Measurements from ENCODE around the gene PTPRCAP.
"Not testable (repeated sequence)": the region's sequence is repeated elsewhere in the genome, so short reads cannot be mapped to it uniquely, and the experiment has no call there.

PTPRCAP gene, protein sequence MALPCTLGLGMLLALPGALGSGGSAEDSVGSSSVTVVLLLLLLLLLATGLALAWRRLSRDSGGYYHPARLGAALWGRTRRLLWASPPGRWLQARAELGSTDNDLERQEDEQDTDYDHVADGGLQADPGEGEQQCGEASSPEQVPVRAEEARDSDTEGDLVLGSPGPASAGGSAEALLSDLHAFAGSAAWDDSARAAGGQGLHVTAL

DNA sequence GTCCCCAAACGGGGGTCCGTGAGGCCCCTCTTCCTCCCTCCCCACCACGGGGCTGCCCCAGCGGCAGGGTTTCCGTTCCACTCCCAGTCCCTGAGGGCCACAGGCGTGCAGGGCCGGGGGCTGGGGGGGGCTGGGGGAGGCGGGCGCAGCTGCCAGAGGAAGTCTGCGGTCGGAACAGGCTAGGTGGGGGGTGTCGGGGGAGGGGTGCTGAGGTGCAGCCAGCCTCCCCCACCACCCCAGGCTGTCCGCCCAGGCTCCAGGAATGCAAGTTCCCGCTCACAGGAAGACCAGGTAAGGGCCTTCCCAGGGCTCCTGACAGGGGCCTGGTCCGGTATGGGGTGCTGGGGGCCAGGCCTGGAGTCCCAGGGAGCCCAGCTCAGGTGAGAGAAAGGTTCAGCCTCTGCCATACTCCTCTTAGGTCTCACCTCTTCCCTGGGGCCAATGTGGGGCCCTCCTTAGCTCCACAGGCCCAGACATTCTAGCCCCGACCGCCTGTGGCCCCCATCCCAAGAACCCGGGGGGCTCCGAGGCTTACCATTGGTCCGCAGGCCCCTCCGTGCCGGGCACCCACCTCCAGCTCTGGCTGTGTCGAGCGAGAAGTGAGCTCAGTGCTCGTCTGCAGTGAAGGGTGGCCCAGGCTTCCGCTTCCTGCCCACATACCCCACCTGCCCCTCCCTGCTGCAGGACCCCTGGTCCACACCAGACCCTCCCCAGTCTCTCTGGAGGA, at the start of gene PTPRCAP:
PTPRCAP (minus strand) TSS at position 601 of the 727 bp plus-strand sequence; CDS start at position 538, 63 bp downstream.
- peak; percentile 76 for DNase-seq
- in situ Hi-C loops (cut with MboI; ENCODE audit: low pct_unique_long_range_greater_than_20kb, low sequenced_read_pairs) = no loop called here

DNA sequence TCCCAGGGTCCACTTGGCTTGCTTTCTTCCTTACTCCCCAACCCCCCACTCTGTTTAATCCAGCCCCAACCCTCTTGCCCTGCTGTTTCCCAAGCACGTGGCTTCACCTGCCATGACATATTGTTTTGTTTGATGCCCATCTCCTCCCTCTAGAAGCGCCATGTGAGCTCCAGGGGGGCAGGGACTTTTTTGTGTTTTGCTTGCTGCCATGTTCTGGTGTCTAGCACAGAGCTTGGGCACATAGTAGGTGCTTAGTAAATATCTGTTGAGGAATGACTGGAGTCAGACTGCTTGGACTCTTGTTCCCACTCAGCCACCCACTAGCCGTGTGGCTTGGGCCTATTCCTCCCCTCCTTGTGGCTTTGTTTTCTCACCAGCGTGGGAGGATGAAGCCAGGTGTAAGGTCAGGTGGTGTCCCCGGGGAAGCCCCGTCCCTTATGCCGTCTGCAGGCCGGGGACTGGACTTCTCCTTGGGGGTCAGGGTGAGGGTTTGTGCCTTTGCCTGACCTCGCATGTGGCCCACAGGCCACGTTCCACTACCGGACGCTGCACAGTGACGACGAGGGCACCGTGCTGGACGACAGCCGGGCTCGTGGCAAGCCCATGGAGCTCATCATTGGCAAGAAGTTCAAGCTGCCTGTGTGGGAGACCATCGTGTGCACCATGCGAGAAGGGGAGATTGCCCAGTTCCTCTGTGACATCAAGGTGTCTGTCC, 49.2 kb upstream of the PTPRCAP start:
- in situ Hi-C loops (cut with MboI; ENCODE audit: low pct_unique_long_range_greater_than_20kb, low sequenced_read_pairs) = no loop called here
- DNase-seq = no peak

DNA sequence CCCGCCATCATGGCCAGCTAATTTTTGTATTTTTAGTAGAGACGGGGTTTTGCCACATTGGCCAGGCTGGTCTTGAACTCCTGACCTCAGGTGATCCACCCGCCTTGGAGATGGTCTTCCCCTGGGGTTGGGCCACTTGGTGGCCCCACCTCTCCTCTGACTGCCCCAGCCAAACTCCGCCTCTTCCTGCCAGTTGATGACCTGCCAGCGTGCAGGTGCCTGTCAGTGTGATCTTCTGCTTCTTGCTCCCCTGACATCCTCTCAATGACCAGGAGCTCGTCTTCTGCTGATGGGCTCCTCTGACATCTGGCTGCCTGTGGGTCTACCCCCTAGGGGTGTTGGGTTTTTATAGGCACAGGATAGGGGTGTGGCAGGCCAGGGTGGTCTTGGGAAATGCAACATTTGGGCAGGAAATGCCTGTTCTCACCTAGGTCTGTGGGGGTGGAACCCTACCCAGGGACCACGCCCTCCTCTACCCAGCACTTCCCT, 48.4 kb upstream of the PTPRCAP start:
- DNase-seq; in situ Hi-C loops (cut with MboI; ENCODE audit: low pct_unique_long_range_greater_than_20kb, low sequenced_read_pairs): not testable (repeated sequence)

DNA sequence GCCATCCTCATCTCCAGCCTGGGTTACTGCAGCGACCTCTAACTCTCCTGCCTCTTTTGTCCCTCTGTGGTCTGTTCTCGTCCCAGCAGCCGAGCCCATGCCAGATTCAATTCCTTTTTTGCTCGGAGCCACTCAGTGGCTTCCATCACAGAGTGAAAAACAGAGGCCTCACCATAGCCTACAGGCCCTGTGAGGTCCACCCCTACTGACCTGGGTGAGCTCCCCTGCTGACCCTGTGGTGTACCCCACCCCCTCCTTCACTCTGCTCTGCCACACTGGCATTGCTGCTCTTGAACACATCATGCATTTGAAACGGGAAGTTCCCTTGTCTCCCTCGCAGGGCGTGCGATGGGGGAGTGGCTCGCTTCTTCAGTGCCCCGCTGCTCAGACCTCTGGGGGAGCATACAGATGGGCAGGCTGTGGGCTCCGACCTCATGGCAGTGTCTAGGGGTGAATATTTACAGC, 47.4 kb upstream of the PTPRCAP start:
- in situ Hi-C loops (cut with MboI; ENCODE audit: low pct_unique_long_range_greater_than_20kb, low sequenced_read_pairs) = no loop called here
- peak; percentile 83 for DNase-seq

DNA sequence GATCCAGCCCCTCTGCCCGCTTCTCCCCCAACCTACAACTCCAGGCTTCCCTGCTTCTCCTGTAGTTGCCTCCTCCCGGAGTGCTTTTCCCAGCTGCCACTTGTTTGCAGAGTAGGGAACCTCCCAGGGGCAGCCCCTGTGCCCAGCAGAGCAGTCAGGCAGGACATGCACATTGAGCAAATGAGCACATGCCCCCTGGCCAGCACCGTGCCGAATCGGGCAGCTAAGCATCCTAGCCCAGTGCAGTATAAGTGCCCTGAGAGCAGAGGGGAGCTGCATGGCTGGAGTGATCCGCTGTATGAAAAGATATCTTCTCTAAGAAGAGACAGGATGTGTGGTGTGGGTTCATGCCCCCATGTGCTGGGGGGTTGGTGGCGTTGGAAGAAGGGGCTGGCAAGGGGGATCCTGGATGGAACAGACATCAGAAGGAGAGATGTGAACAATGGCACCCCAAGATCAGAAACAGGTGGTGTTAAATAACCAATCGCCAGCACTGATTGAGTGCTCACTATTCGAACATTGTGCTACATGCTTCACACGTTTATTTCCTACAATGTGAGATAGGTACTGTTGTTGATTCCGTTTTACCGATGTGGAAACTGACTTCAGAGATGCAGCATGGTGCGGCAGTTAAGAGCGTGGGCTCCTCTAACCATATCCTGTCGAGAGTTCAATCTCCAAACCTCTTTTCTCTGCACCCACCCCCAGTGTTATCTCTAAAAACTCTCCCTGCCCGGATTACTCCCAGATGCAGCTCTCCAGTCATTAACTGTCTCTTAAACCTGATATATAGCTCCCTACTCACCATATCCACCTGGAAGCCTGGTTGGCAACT, 46.6 kb upstream of the PTPRCAP start:
- in situ Hi-C loops (cut with MboI; ENCODE audit: low pct_unique_long_range_greater_than_20kb, low sequenced_read_pairs) = no loop called here
- DNase-seq = no peak

DNA sequence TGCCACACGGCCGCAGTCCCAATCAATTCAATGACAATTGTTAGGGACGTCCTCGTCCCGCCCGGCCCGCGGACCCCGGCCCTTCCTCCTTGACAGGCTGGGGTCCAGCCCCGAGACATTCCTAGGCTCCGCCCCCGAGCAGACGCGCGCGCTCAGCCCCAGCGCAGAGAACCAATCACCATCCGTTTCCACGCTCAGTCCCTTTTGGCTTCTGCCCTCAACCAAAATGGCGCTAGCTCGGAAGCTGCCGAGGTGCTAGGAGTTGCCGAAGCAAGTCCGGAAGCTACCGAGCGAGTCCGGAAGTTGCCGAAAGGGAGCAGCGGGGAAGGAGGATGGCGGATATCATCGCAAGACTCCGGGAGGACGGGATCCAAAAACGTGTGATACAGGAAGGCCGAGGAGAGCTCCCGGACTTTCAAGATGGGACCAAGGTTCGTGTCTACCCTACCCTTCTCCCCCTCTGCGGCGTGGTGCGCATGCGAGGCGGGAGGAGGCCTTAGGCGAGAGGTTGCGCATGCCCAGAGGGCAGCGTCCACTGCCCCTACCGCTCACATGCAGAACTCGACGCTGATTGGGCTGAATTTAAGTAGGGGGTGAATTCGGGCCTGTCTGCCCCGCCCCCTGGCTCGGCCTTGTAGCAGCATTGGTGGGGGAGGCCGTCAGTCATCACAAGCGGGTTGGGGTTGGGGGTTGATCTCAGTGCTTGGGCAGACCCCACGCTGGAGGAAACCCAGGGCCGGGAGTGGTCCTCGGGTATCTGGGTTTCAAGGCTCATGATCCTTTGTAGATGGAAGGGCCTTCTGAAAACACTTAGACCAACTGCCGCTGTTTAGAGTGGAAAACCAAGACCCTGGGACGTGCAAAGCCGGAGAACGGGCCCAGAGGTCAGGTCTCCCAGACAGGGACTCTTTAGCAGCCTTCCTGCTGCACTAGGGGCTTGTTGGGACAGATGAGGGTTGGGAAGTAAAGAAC, 45.6 kb upstream of the PTPRCAP start, which contains the start of gene AIP:
AIP (plus strand) TSS at position 200 of the 972 bp plus-strand sequence; CDS start at position 333, 133 bp downstream.
- in situ Hi-C loops (cut with MboI; ENCODE audit: low pct_unique_long_range_greater_than_20kb, low sequenced_read_pairs) = no loop called here
- peak; percentile 98 for DNase-seq

DNA sequence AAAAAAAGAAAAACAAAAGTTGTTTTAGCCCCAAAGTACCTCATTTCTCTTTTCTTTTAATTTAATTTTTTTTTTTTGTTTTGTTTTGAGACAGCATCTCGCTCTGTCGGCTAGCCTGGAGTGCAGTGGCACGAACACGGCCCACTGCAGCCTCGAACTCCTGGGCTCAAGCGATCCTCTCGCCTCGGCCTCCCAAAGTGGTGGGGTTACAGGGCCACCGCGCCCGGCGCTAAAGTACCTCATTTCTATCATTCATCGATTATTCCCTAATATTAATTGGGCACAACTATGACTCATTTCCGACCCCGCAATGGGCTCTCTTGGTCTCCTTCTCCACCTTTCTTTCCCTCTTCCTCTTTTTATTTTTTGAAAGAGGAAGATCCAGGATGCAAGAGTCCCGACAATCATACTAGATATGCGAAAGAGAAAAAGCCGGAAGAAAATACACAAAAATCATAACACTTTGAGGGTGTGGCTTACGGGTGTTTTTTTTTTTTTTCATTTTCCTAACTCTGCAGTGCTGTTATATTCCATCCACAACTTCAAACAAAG, 44.9 kb upstream of the PTPRCAP start:
- DNase-seq = no peak
- in situ Hi-C loops (cut with MboI; ENCODE audit: low pct_unique_long_range_greater_than_20kb, low sequenced_read_pairs) = no loop called here

DNA sequence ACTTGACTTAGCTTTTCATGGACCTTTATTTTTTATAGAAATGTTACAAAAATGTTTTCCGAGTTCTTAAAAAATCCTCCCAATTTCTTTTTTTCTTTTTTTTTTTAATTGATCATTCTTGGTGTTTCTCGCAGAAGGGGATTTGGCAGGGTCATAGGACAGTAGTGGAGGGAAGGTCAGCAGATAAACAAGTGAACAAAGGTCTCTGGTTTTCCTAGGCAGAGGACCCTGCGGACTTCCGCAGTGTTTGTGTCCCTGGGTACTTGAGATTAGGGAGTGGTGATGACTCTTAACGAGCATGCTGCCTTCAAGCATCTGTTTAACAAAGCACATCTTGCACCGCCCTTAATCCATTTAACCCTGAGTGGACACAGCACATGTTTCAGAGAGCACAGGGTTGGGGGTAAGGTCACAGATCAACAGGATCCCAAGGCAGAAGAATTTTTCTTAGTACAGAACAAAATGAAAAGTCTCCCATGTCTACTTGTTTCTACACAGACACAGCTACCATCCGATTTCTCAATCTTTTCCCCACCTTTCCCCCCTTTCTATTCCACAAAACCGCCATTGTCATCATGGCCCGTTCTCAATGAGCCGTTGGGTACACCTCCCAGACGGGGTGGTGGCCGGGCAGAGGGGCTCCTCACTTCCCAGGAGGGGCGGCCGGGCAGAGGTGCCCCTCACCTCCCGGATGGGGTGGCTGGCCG, 40.0 kb upstream of the PTPRCAP start:
- DNase-seq; in situ Hi-C loops (cut with MboI; ENCODE audit: low pct_unique_long_range_greater_than_20kb, low sequenced_read_pairs): not testable (repeated sequence)

DNA sequence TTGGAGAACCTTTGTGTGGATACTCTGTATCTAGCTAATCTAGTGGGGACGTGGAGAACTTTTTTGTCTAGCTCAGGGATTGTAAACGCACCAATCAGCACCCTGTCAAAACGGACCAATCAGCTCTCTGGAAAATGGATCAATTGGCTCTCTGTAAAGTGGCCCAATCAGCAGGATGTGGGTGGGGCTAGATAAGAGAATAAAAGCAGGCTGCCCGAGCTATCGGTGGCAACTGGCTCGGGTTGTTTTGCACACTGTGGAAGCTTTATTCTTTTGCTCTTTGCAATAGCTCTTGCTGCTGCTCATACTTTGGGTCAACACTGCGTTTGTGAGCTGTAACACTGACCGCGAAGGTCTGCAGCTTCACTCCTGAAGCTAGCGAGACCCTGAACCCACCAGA, 39.2 kb upstream of the PTPRCAP start:
- DNase-seq; in situ Hi-C loops (cut with MboI; ENCODE audit: low pct_unique_long_range_greater_than_20kb, low sequenced_read_pairs): not testable (repeated sequence)

DNA sequence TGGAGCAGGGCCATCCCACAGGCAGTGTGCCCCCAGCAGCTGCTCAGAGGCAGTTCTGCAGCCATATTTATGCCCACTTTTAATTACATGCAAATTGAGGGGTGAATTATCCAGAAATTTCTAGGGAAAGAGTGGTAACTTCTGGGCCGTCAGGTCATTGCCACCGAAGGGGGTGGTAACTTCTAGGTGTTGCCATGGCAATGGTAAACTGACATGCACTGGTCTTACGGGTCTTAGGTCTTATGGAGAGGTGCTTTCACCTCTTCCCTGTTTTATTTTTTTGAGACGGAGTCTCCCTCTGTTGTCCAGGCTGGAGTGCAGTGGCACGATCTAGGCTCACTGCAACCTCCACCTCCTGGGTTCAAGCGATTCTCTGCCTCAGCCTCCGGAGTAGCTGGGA, 35.4 kb upstream of the PTPRCAP start:
- in situ Hi-C loops (cut with MboI; ENCODE audit: low pct_unique_long_range_greater_than_20kb, low sequenced_read_pairs) = no loop called here
- DNase-seq = no peak

DNA sequence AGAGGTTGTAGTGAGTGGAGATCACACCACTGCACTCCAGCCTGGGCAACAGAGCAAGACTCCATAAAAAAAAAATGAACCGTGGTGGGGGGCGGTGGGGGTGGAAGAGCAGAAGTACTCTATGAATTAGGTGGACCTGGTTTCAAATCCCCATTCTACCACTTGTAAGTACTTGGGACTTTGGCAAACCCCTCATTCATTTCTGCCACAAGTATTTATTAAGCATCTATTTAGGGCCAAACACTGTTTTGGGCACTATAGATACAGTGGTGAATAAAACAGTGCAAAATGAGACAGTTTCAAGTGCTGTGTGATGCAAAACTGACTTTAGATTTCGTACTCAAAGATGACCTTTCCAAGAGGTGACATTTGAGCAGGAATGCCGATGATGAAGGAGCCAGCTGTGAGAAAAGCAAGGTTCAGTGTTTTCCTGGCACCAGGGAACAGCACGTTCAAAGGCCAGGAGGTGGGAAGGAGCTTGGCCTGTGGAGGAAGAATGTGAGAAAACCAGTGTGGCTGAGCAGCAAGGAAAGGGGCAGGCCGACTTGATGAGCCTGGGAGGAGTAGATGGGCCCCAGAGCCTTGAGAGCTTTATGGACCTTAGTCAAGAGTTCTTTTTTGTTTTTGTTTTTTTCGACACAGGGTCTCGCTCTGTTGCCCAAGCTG, 33.0 kb upstream of the PTPRCAP start:
- in situ Hi-C loops (cut with MboI; ENCODE audit: low pct_unique_long_range_greater_than_20kb, low sequenced_read_pairs) = no loop called here
- DNase-seq = no peak

DNA sequence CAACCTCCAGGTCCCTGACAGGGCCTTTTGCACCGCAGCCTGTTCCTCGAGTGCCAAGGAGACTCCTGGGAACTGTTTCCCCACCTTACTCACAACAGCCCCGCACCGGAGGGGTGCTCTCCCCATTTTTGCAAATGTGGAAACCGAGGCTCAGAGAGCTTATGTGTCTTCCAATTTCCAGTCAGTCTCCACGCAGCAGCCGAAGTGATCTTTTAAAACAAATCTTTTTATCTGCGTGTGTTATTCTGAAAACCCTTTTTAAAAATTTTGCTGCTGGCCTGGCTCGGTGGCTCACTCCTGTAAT, 32.0 kb upstream of the PTPRCAP start:
- in situ Hi-C loops (cut with MboI; ENCODE audit: low pct_unique_long_range_greater_than_20kb, low sequenced_read_pairs) = no loop called here
- no peak for DNase-seq

DNA sequence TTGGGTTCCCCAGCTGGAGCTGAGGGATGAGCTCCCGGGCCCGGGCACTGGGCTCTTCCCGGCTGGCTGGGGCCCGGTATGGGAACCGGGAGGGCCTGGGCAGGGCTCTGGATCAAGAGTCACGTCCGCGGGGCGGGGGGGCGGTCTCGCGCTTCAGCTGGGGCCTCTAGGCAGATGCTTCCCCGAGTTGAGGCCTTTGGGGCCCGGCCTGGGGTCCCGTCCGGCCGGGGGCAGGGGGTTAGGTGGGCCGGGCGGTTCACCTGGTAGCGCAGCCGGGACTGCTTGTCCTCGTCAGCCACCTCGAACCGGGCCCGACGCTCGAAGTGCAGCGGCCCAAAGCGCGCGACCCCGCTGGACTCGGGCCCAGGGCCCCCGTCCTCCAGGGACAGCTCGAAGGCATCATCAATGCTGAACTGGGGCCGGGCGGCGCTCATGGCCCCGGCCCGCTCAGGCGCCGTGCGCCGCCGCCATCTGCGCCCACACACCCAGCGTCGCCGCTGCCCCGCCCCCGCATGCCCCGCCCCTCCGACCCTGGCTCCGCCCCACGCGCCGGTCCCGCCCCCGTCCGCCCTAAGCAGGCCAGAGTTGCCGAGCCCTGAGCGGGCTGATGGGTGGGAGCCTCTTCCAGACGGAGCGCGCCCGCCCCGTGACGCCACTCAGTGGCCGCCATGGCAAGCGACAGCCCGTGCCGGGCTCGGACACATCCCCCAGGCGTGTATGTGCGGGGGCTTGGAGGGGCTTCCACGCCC, 31.5 kb upstream of the PTPRCAP start, which contains the start of gene TMEM134:
TMEM134 (minus strand) TSS at position 493 of the 749 bp plus-strand sequence; CDS start at position 434, 59 bp downstream.
- in situ Hi-C loops (cut with MboI; ENCODE audit: low pct_unique_long_range_greater_than_20kb, low sequenced_read_pairs) = no loop called here
- DNase-seq = peak; percentile 83

DNA sequence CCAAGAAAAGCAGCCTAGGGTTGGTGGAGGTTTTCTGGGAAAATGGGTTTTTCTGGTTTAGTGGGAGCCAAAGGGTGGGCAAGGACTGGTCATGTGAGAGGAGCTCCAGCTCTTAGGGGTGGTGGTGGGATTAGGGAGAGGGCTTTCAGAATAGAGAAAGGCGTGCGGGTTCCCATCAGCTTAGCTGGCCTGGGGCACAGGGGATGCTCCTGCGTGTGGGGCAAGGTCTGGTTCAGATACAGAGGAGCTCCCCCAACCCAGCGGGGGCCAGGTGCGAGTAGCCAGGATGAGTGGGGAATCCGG, 30.9 kb upstream of the PTPRCAP start:
- in situ Hi-C loops (cut with MboI; ENCODE audit: low pct_unique_long_range_greater_than_20kb, low sequenced_read_pairs) = no loop called here
- no peak for DNase-seq

DNA sequence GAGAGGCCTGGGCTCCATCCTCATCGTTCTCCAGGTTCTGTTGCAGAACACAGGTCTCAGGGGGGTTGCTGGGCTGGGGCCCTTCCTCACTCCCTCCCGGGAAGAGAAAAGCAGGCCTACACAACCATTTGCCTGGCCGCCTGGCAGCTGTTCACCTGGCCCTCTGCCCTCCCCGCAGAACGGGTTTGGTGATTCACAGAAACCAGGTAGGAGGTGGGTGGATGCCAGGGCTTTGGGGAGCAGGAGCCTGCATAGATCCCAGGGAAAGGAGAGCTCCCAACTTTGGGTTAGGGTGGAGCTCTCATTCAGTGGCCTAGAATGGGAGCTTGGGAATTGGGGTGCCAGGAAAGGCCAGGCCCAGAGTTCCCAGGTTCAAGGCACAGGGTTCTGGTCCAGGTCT, 30.6 kb upstream of the PTPRCAP start:
- DNase-seq = no peak
- in situ Hi-C loops (cut with MboI; ENCODE audit: low pct_unique_long_range_greater_than_20kb, low sequenced_read_pairs) = no loop called here
